ENCODE results near the gene SMYD4.
"Not testable (repeated sequence)": the region's sequence is repeated elsewhere in the genome, so short reads cannot be mapped to it uniquely, and the experiment has no call there.

SMYD4 gene

DNA sequence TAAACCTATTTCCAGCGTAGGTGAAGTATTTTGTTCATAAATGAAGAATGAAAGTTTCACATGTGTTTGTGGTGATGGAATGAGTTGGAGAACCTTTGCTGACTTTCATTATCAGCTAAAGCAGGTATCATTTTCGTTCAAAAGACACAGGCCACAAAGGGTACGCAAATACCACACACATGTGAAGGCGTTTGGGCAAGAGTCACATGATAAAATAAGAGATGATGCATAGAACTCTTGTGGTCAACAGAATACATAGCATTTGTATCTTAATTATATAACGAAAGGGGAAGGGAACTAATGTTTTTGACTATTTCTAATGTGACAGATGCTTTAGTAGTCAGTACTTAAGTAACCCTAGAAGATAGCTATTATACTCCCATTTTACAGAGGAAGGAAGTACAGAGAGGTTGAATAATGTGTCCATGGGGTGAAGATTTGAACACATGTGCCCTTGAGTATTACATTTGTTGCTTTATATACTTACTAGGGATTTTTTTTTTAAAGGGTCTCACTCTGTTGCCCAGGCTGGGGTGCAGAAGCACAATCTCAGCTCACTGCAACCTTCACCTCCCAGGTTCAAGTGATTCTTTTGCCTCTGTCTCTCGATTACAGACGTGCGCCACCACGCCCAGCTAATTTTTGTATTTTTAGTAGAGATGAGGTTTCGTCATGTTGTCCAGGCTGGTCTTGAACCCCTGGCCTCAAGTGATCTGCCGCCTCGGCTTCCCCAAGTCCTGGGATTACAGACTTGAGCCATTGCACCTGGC is 4.9 kb upstream of the SMYD4 start:
- ChIA-PET POLR2A (ENCODE audit: low non-redundant PET) (no interaction called here), CTCF (no interaction called here)
- TF ChIP-seq, protein P1, sequence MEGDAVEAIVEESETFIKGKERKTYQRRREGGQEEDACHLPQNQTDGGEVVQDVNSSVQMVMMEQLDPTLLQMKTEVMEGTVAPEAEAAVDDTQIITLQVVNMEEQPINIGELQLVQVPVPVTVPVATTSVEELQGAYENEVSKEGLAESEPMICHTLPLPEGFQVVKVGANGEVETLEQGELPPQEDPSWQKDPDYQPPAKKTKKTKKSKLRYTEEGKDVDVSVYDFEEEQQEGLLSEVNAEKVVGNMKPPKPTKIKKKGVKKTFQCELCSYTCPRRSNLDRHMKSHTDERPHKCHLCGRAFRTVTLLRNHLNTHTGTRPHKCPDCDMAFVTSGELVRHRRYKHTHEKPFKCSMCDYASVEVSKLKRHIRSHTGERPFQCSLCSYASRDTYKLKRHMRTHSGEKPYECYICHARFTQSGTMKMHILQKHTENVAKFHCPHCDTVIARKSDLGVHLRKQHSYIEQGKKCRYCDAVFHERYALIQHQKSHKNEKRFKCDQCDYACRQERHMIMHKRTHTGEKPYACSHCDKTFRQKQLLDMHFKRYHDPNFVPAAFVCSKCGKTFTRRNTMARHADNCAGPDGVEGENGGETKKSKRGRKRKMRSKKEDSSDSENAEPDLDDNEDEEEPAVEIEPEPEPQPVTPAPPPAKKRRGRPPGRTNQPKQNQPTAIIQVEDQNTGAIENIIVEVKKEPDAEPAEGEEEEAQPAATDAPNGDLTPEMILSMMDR (conservative IDR thresholded peaks at IDR 0.05; ENCODE audit: low read depth), result no peak
- H3K27ac ChIP-seq, result peak overlapping the region; percentile 39
- no peak for DNase-seq (ENCODE audit: low spot score)

DNA sequence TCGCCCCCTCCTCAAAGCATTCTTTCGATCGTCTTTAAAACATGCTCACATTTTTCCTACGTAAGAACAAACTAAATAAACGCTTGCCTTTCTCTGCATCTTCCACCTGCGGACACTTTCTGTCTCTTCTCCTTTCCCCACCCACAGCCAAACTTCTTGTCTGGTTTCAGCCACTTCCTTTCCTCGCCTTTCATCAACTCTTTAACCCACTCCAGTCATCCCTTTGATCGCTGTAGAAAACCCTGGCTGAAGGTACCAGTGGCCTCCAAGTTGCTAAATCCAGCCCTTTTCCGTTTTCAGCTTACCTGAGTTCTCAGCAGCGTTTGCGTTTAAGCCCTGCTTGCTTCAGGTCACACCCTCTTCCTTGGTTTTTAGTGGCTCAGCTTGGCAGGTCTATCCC is 586 bp upstream of the SMYD4 start:
- peak; percentile 15 for DNase-seq (ENCODE audit: low spot score)
- H3K27ac ChIP-seq, result peak overlapping the region; percentile 84
- TF ChIP-seq, protein P1 (conservative IDR thresholded peaks at IDR 0.05; ENCODE audit: low read depth), result no peak
- POLR2A ChIA-PET (ENCODE audit: low non-redundant PET), result interaction anchor here (1.4 kb wide), 1 partner anchor 114 kb away, joined by 5 read pairs; no protein-coding TSS in a partner anchor
- CTCF ChIA-PET, result no interaction called here

DNA sequence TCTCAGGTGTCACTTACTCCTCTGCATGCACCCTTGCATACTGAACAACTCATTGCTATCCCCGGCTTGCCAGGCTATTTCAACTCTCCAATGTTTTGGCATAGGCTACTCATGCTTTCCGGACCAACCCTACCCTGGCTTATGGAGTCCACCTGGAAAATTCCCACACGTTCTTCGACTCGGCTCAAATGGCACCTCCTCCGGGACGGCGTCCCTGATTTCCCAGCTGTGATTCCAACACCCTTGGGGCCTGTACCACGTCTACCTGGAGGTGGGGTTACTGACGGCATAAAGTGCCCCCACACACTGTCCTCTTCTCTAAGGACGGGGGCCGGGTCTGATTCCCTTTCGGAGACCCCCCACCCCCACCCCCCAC is 498 bp downstream of the SMYD4 start:
- CTCF ChIA-PET, result interaction anchor here (0.6 to 0.9 kb wide), 3 partner anchors 105 to 163 kb away, joined by 3 to 7 read pairs (median 4); no protein-coding TSS in a partner anchor
- peak; percentile 36 for DNase-seq (ENCODE audit: low spot score)
- peak overlapping the region; percentile 84 for H3K27ac ChIP-seq

DNA sequence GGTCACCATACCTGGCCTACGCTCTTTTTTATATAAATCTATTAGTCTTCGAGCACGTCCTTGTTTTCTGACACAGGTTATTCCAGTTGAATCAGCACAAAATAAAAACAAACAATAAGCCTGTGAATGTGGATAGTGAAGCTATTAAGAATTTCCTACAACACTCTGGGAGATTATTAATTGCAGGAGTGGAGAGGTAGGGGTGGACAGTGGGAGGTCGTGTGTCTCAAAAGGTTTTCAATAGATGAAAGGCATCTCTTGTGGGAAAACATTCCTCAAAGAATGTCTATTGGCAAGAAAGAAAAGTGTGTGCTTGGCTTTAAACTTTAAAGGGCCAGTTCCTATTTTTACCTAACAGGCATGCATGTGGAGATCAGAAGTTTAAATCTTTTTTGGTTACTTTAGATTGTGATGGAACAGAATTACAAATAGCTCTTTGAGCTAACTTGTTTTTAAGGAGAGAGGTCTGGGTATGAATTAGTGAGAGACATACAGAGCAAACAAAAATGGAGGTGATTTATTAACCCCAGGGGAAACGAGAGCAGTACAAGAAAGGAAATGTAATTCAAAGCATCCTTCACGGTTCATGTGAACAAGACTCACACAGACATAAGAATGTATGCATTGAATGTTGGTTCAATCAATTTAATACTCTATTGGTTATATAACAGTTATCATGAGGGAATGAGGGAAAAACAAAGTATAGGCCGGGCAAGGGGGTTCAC is 9.0 kb downstream of the SMYD4 start:
- ChIA-PET POLR2A (ENCODE audit: low non-redundant PET) (no interaction called here), CTCF (interaction anchor here (0.6 to 0.7 kb wide), 2 partner anchors 30 to 1562 kb away, joined by 3 to 4 read pairs; no protein-coding TSS in a partner anchor)
- H3K27ac ChIP-seq, result no peak overlapping the region
- no peak for DNase-seq (ENCODE audit: low spot score)
- TF ChIP-seq, protein P1 (conservative IDR thresholded peaks at IDR 0.05; ENCODE audit: low read depth), result no peak

More for the DNA sequence above, 498 bp downstream of the SMYD4 start:
- POLR2A ChIA-PET (ENCODE audit: low non-redundant PET), result interaction anchor here (0.8 to 1.4 kb wide), 2 partner anchors 13 to 113 kb away, joined by 3 to 5 read pairs; no protein-coding TSS in a partner anchor
- TF ChIP-seq, protein P1 (conservative IDR thresholded peaks at IDR 0.05; ENCODE audit: low read depth), result no peak

DNA sequence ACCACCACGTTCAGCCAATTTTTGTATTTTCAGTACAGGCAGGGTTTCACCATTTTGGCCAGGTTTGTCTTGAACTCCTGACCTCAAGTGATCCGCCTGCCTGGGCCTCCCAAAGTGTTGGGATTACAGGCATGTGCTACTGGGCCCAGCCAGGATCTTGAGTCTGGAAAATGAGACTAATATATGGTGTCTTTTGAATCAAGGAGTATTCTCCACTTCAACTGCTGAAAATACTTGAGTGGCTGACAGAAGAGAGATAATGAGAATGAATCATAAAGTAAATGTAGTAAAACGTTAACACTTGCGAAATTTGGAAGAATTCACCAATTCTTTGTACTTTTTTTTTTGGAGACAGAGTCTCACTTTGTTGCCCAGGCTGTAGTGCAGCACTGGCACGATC is 16.6 kb downstream of the SMYD4 start:
- DNase-seq (ENCODE audit: low spot score), result no peak
- ChIA-PET POLR2A (ENCODE audit: low non-redundant PET) (no interaction called here), CTCF (no interaction called here)
- peak overlapping the region; percentile 53 for H3K27ac ChIP-seq
- TF ChIP-seq, protein P1 (conservative IDR thresholded peaks at IDR 0.05; ENCODE audit: low read depth), result no peak

DNA sequence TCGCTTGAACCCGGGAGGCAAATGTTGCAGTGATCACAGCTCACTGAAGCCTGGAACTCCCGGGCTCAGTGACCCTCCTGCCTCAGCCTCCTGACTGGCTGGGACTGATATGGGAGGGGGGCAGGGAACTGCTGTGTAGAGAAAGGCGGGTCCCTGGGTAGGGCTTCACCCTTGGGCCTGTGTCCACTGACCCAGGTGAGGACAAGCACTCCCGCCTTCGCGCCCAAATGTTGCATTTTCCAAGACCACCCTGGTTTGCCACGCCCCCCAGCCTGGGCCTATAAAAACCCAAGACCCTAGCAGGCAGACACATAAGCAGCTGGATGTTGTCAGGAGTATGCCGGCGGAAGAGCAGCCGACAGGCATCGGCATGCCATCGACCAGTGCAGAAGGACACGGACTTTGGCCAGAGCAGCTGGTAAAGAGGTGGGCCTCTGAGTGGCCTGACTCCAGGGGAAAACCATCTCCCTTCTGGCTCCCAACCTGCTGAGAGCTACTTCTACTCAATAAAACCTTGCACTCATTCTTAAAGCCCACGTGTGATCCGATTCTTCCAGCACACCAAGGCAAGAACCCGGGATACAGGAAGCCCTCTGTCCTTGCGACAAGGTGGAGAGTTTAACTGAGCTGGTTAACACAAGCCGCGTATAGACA is 19.1 kb downstream of the SMYD4 start:
- H3K27ac ChIP-seq, result peak overlapping the region; percentile 6; the same call in 1 of the 2 replicates
- DNase-seq (ENCODE audit: low spot score), result no peak
- TF ChIP-seq, protein P1 (conservative IDR thresholded peaks at IDR 0.05; ENCODE audit: low read depth), result no peak
- POLR2A ChIA-PET (ENCODE audit: low non-redundant PET), result no interaction called here
- CTCF ChIA-PET, result interaction anchor here (0.5 kb wide), 1 partner anchor 117 kb away, joined by 4 read pairs; no protein-coding TSS in a partner anchor

DNA sequence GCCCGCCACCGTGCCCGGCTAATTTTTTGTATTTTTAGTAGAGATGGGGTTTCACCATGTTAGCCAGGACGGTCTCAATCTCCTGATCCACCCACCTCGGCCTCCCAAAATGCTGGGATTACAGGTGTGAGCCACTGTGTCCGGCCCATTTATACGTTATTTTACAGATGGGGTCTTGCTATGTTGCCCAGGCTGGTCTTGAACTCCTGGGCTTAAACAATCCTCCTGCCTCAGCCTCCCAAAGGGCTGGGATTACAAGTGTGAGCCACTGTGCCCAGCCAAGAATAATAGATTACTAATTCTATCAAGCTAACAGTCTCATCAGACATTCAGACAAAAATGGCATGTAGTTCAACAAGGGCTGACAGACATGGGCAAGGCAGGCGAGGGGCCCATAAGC is 19.9 kb downstream of the SMYD4 start:
- CTCF ChIA-PET, result interaction anchor here (0.5 kb wide), 1 partner anchor 118 kb away, joined by 4 read pairs; no protein-coding TSS in a partner anchor
- H3K27ac ChIP-seq; POLR2A ChIA-PET (ENCODE audit: low non-redundant PET); DNase-seq (ENCODE audit: low spot score): not testable (repeated sequence)
